H9 (cell line): ENCODE measurements around the gene ETNK2. TPM values are rescaled to one million over a fixed set of nuclear protein-coding genes. Genes with fewer than 3 reads are reported as not detected.

Experiments used
- DNase-seq: peaks from one replicate; pipeline ENCODE4 v3.0.0-alpha.2; 2017
- H2AFZ ChIP-seq: one replicate; pipeline ENCODE4 v1.6.1; 2013; ENCODE audit warnings: mild to moderate bottlenecking, low read length, control low read depth, moderate library complexity
- H2AK5ac ChIP-seq: 2 replicates; pipeline ENCODE4 v1.6.1; 2013; ENCODE audit warnings: low read length, control low read depth, mixed read lengths; ENCODE audit not compliant: insufficient read length
- H2BK120ac ChIP-seq: one replicate; pipeline ENCODE4 v1.6.1; 2013; ENCODE audit warnings: low read depth, mild to moderate bottlenecking, low read length, control low read depth, inconsistent platforms; ENCODE audit not compliant: poor library complexity, severe bottlenecking
- H2BK12ac ChIP-seq: 2 replicates; pipeline ENCODE4 v1.6.1; 2013; ENCODE audit warnings: low read length, control low read depth, mixed read lengths, low read depth; ENCODE audit not compliant: insufficient read length
- H2BK15ac ChIP-seq: 2 replicates; pipeline ENCODE4 v1.6.1; 2013; ENCODE audit warnings: low read depth, low read length, control low read depth
- H2BK20ac ChIP-seq: one replicate; pipeline ENCODE4 v1.6.1; 2013; ENCODE audit warnings: low read depth, mild to moderate bottlenecking, low read length, control low read depth, inconsistent platforms; ENCODE audit not compliant: poor library complexity, severe bottlenecking
- H2BK5ac ChIP-seq: 2 replicates; pipeline ENCODE4 v1.6.1; 2013; ENCODE audit warnings: low read length, control low read depth, mixed read lengths; ENCODE audit not compliant: insufficient read length
- H3K14ac ChIP-seq: 2 replicates; pipeline ENCODE4 v1.6.1; 2013; ENCODE audit warnings: low read length, control low read depth; ENCODE audit not compliant: insufficient read depth
- H3K18ac ChIP-seq: 2 replicates; pipeline ENCODE4 v1.6.1; 2013; ENCODE audit warnings: low read depth, mild to moderate bottlenecking, mixed read lengths, low read length, control low read depth; ENCODE audit not compliant: insufficient read length
- H3K23ac ChIP-seq: 2 replicates; pipeline ENCODE4 v1.6.1; 2013; ENCODE audit warnings: low read length, control low read depth, mixed read lengths, low read depth; ENCODE audit not compliant: insufficient read length
- H3K23me2 ChIP-seq: 2 replicates; pipeline ENCODE4 v1.6.1; 2013; ENCODE audit warnings: low read depth, mild to moderate bottlenecking, mixed read lengths, low read length, control low read depth; ENCODE audit not compliant: insufficient read length, poor library complexity, severe bottlenecking
- H3K27ac ChIP-seq: 2 replicates; pipeline ENCODE4 v1.5.1; 2013; ENCODE audit warnings: low read length, control low read depth, mixed read lengths, low read depth; ENCODE audit not compliant: insufficient read length
- H3K27me3 ChIP-seq: 2 replicates; pipeline ENCODE4 v1.6.1; 2013; ENCODE audit warnings: low read length, control low read depth, inconsistent platforms; ENCODE audit not compliant: insufficient read depth
- H3K4ac ChIP-seq: 2 replicates; pipeline ENCODE4 v1.6.1; 2013; ENCODE audit warnings: low read depth, mild to moderate bottlenecking, control low read depth, inconsistent platforms, low read length, moderate library complexity
- H3K4me1 ChIP-seq: 2 replicates; pipeline ENCODE4 v1.6.1; 2013; ENCODE audit warnings: low read length, control low read depth, inconsistent platforms; ENCODE audit not compliant: insufficient read depth
- H3K4me2 ChIP-seq: 2 replicates; pipeline ENCODE4 v1.6.1; 2013; ENCODE audit warnings: low read length, control low read depth, mixed read lengths; ENCODE audit not compliant: insufficient read length, insufficient read depth
- H3K56ac ChIP-seq: 2 replicates; pipeline ENCODE4 v1.6.1; 2013; ENCODE audit warnings: low read depth, mild to moderate bottlenecking, mixed read lengths, low read length, control low read depth; ENCODE audit not compliant: insufficient read length
- H3K79me1 ChIP-seq: 2 replicates; pipeline ENCODE4 v1.6.1; 2013; ENCODE audit warnings: low read depth, mild to moderate bottlenecking, moderate library complexity, low read length, control low read depth, inconsistent platforms; ENCODE audit not compliant: insufficient read depth, poor library complexity, severe bottlenecking
- H3K79me2 ChIP-seq: 2 replicates; pipeline ENCODE4 v1.6.1; 2013; ENCODE audit warnings: low read length, control low read depth, inconsistent platforms; ENCODE audit not compliant: insufficient read depth
- H3K9ac ChIP-seq: 2 replicates; pipeline ENCODE4 v1.6.1; 2013; ENCODE audit warnings: low read length, control low read depth, mixed read lengths; ENCODE audit not compliant: insufficient read length; ENCODE audit errors: extremely low read depth
- H3K9me3 ChIP-seq: one replicate; pipeline ENCODE4 v1.6.1; 2013; ENCODE audit warnings: low read depth, low read length, inconsistent platforms; ENCODE audit not compliant: control insufficient read depth
- H3T11ph ChIP-seq: one replicate; pipeline ENCODE4 v1.6.1; 2013; ENCODE audit warnings: mild to moderate bottlenecking, low read length, control low read depth, inconsistent platforms
- H4K20me1 ChIP-seq: one replicate; pipeline ENCODE4 v1.6.1; 2013; ENCODE audit not compliant: control insufficient read depth, insufficient read length, insufficient read depth
- H4K5ac ChIP-seq: 2 replicates; pipeline ENCODE4 v1.6.1; 2013; ENCODE audit warnings: low read depth, mild to moderate bottlenecking, mixed read lengths, low read length, control low read depth; ENCODE audit not compliant: insufficient read length
- H4K8ac ChIP-seq: replicated peaks from 2 replicates; pipeline ENCODE4 v1.6.1; 2013; ENCODE audit warnings: low read length, control low read depth, mixed read lengths, low read depth; ENCODE audit not compliant: insufficient read length
- H4K91ac ChIP-seq: 2 replicates; pipeline ENCODE4 v1.6.1; 2013; ENCODE audit warnings: low read depth, mild to moderate bottlenecking, moderate library complexity, mixed read lengths, low read length, control low read depth; ENCODE audit not compliant: insufficient read length
- H3K27ac Mint-ChIP-seq, 3 experiments: 2 replicates in 2 of 3; 3 replicates in 1 of 3; pipeline ENCODE4 v1.8.0; 2020 to 2021; ENCODE audit warnings: mixed read lengths in 3 of 3, mild to moderate bottlenecking in 1 of 3, moderate library complexity in 1 of 3
- H3K27me3 Mint-ChIP-seq: 2 replicates; pipeline ENCODE4 v1.8.0; 2021; ENCODE audit warnings: low read depth, mild to moderate bottlenecking, moderate library complexity, mixed read lengths
- H3K36me3 Mint-ChIP-seq, 3 experiments: 2 replicates in 2 of 3; 3 replicates in 1 of 3; pipeline ENCODE4 v1.8.0; 2020 to 2021; ENCODE audit warnings: low read depth in 3 of 3, mixed read lengths in 3 of 3; ENCODE audit not compliant: insufficient read depth in 1 of 3
- H3K4me1 Mint-ChIP-seq, 2 experiments: 2 replicates each; pipeline ENCODE4 v1.8.0; 2020; ENCODE audit warnings: mixed read lengths in 2 of 2
- H3K4me3 Mint-ChIP-seq, 2 experiments: 2 replicates in 1 of 2; 3 replicates in 1 of 2; pipeline ENCODE4 v1.8.0; 2020 to 2021; ENCODE audit warnings: mild to moderate bottlenecking in 2 of 2, mixed read lengths in 2 of 2, moderate library complexity in 1 of 2
- H3K9me3 Mint-ChIP-seq, 2 experiments: 2 replicates in 1 of 2; 3 replicates in 1 of 2; pipeline ENCODE4 v1.8.0; 2020; ENCODE audit warnings: mild to moderate bottlenecking in 2 of 2, mixed read lengths in 2 of 2, moderate library complexity in 1 of 2
- WGBS: extraction: QIAGEN DNeasy Blood & Tissue Kit; methylation state at CpG from one replicate; pipeline ENCODE4 v1.1.7; 2013; ENCODE audit warnings: missing lambda C conversion rate, low lambda C conversion rate, mixed read lengths; ENCODE audit not compliant: insufficient read length; ENCODE audit errors: extremely low coverage; 5-methylcytosine and 5-hydroxymethylcytosine counted together
- total RNA-seq: library from RNA; stranded (reverse); gene quantifications from 2 replicates; pipeline ENCODE4 v1.2.1, GENCODE V29; 2021
- TF ChIP-seq, protein P1 (sequence below): fragments of 200-600 bp; sonication (generic); conservative IDR thresholded peaks from 3 replicates; pipeline ENCODE4 v1.8.0; 2021; ENCODE audit warnings: antibody characterized with exemption, mild to moderate bottlenecking

ETNK2 gene
- total RNA-seq, 1 experiment from 2014 or later = 17.6 TPM

DNA sequence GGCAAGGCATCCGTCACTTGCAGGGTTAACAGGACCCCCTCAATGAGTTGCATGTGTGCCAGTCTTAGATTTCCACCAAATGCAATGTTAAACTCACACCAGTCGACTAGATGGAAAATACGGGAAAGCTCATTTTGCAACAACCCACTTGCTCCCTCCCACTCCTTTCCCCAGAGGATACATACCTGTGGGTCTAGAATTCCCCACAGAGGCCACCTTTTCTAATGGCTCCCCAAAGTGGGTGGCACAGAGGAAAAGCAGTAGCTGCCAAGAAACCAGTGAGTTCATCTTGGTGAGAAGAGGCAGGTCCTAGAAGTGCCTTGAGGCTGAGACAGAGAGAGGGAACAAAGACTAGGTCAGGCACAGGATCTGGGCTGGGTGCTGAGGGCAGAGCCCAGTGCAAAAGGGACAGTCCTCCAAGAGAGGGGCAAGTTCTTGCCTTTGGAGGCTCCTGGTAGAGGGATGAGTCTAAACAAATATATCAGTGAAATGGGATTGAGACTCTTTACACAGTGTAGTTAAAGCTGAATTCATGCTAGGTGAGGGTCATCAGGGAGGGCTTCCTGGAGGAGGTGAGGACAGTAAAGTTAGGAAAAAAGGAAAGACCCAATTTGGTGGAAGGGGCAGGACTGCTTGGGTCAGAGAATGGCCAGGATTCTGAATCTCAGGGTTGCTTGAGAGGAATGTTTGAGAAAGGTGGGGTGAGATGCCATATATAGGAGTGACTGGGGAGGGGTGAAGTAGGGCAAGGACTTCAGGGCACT lies 40.9 kb upstream of the ETNK2 start:
- H3K56ac ChIP-seq = no peak overlapping the region
- H3K79me2 ChIP-seq = no peaks in the 10 kb centered on the region
- Mint-ChIP-seq H3K36me3 (no peaks in the 10 kb centered on the region; a peak in 2 of 7 replicates), H3K4me1 (peaks cover 12 to 15% of the 10 kb centered on the region in 2 experiments), H3K27ac (no peak overlapping the region), H3K9me3 (peaks cover 0 to 5% of the 10 kb centered on the region in 2 experiments; a peak in 1 of 5 replicates), H3K27me3 (peaks cover 65% of the 10 kb centered on the region), H3K4me3 (no peak overlapping the region)
- H4K91ac ChIP-seq = no peak overlapping the region
- H3K9ac ChIP-seq = no peak overlapping the region
- no peaks in the 10 kb centered on the region for H3K23me2 ChIP-seq
- H2BK15ac ChIP-seq = no peak overlapping the region
- no peak overlapping the region for H4K8ac ChIP-seq
- H2BK120ac ChIP-seq = no peak overlapping the region
- no peak overlapping the region for H3K18ac ChIP-seq
- no peak overlapping the region for H3K27ac ChIP-seq
- H3K79me1 ChIP-seq = no peaks in the 10 kb centered on the region
- H4K5ac ChIP-seq = no peak overlapping the region
- H3K27me3 ChIP-seq = peaks cover 2% of the 10 kb centered on the region; the same call in 1 of the 2 replicates
- H3T11ph ChIP-seq = no peak overlapping the region
- H3K9me3 ChIP-seq = no peaks in the 10 kb centered on the region
- no peaks in the 10 kb centered on the region for H4K20me1 ChIP-seq
- no peak overlapping the region for H3K14ac ChIP-seq
- no peak overlapping the region for H2AFZ ChIP-seq
- H3K23ac ChIP-seq = no peak overlapping the region
- TF ChIP-seq, protein P1, sequence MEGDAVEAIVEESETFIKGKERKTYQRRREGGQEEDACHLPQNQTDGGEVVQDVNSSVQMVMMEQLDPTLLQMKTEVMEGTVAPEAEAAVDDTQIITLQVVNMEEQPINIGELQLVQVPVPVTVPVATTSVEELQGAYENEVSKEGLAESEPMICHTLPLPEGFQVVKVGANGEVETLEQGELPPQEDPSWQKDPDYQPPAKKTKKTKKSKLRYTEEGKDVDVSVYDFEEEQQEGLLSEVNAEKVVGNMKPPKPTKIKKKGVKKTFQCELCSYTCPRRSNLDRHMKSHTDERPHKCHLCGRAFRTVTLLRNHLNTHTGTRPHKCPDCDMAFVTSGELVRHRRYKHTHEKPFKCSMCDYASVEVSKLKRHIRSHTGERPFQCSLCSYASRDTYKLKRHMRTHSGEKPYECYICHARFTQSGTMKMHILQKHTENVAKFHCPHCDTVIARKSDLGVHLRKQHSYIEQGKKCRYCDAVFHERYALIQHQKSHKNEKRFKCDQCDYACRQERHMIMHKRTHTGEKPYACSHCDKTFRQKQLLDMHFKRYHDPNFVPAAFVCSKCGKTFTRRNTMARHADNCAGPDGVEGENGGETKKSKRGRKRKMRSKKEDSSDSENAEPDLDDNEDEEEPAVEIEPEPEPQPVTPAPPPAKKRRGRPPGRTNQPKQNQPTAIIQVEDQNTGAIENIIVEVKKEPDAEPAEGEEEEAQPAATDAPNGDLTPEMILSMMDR = no peak
- DNase-seq = no peak
- no peak overlapping the region for H2BK5ac ChIP-seq
- H3K4me1 ChIP-seq = no peaks in the 10 kb centered on the region
- no peak overlapping the region for H3K4me2 ChIP-seq
- no CpG with 5 or more reads among the region's 3 CpGs for WGBS
- H2AK5ac ChIP-seq = no peak overlapping the region
- no peak overlapping the region for H2BK12ac ChIP-seq
- no peak overlapping the region for H2BK20ac ChIP-seq
- H3K4ac ChIP-seq = no peak overlapping the region
